GM21447 (cell line): ENCODE measurements around the gene TMEM87B.
"Not testable (repeated sequence)": the region's sequence is repeated elsewhere in the genome, so short reads cannot be mapped to it uniquely, and the experiment has no call there.

Experiments used
- ATAC-seq: cut with Tn5 transposase; IDR thresholded peaks from one replicate; pipeline ENCODE4 v1.9.1; 2021; ENCODE audit not compliant: unreplicated experiment

The TMEM87B gene

GRCh38 chr2:112113354-112113753, 58.3 kb downstream of the TMEM87B start:
- ATAC-seq, result not testable (repeated sequence)

GRCh38 chr2:112118148-112118547, 63.1 kb downstream of the TMEM87B start:
- ATAC-seq, result no peak

GRCh38 chr2:112121682-112122254, 66.7 kb downstream of the TMEM87B start:
- no peak for ATAC-seq

- no peak for ATAC-seq
These were observed 74.0 kb downstream of the TMEM87B start for GRCh38 chr2:112129060-112129459.

- ATAC-seq, result no peak
These were observed 78.3 kb downstream of the TMEM87B start for GRCh38 chr2:112133344-112133743.

- no peak for ATAC-seq
These were observed 79.1 kb downstream of the TMEM87B start for GRCh38 chr2:112134120-112134519.

GRCh38 chr2:112136096-112136495, 81.0 kb downstream of the TMEM87B start:
- ATAC-seq, result no peak

GRCh38 chr2:112137516-112138158, 82.6 kb downstream of the TMEM87B start:
- ATAC-seq, result no peak

- ATAC-seq, result no peak
These were observed 83.3 kb downstream of the TMEM87B start, which contains the start of gene FBLN7 for GRCh38 chr2:112138159-112139032. TSS of gene FBLN7 (plus strand) at chr2:112138385. CDS start at chr2:112138656, 271 bp downstream.

GRCh38 chr2:112139033-112139614, 84.1 kb downstream of the TMEM87B start:
- not testable (repeated sequence) for ATAC-seq

GRCh38 chr2:112139661-112140204, 84.7 kb downstream of the TMEM87B start:
- ATAC-seq, result not testable (repeated sequence)

GRCh38 chr2:112140205-112140802, 85.2 kb downstream of the TMEM87B start:
- no peak for ATAC-seq

GRCh38 chr2:112140899-112141625, 86.0 kb downstream of the TMEM87B start:
- ATAC-seq, result no peak

- ATAC-seq, result no peak
These were observed 86.5 kb downstream of the TMEM87B start for GRCh38 chr2:112141626-112142007.

- no peak for ATAC-seq
These were observed 87.5 kb downstream of the TMEM87B start for GRCh38 chr2:112142525-112143078.

- no peak for ATAC-seq
These were observed 88.1 kb downstream of the TMEM87B start for GRCh38 chr2:112143150-112143549.

- ATAC-seq, result no peak
These were observed 89.9 kb downstream of the TMEM87B start for GRCh38 chr2:112144966-112145365.

GRCh38 chr2:112147382-112148168, 92.5 kb downstream of the TMEM87B start:
- ATAC-seq, result no peak

GRCh38 chr2:112148477-112148876, 93.4 kb downstream of the TMEM87B start:
- no peak for ATAC-seq
